ENCODE results near the gene FAM240B. TPM values are rescaled to one million over a fixed set of nuclear protein-coding genes. Genes with fewer than 3 reads are reported as not detected.

Gene FAM240B
- polyA plus RNA-seq, 12 donors: 0.18 to 0.28 TPM; not detected in 10

DNA sequence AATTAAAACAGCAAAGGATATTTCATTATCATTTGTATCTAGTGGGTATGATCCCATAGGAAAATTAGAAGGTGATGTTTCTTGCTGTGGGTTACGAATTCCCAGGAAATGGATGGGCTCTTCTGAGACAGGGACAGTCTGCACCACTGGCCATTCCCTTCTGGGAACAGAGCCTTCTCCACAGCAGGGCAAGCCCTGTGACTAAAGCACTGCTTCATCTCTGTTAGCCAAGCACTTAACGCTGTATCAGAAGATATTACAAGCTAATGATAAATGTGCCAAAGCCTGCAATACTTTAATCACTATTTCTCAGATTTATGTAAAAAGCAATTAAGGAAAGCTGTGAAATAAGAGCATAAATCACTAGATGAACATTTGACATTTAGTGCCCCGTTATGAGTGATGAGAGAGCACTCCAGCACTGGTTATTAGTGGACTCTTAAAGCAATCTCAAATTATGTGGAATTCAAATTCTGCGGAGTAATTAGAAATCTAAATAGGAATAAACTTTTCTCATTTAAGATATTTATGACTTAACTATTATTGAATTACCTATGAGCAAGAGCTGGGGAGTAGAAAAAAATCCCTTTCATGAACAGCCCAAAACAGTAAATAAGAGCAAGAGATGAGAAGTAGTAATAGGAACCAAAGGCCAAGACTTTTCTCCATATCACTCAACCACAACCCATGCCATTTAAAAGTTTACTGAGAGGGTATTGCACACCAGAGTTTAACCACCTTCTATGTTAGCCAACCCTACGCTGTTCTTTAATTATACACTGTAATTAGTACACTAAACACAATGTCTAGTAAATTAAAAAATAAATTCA, 49.2 kb downstream of the FAM240B start:
- no peak for DNase-seq

GRCh38 chr9:38668791-38669466, 51.0 kb downstream of the FAM240B start:
- no peak for DNase-seq

- DNase-seq: no peak
These were observed 57.0 kb downstream of the FAM240B start for GRCh38 chr9:38662763-38663593.

GRCh38 chr9:38659538-38659937, 60.4 kb downstream of the FAM240B start:
- DNase-seq: no peak

DNA sequence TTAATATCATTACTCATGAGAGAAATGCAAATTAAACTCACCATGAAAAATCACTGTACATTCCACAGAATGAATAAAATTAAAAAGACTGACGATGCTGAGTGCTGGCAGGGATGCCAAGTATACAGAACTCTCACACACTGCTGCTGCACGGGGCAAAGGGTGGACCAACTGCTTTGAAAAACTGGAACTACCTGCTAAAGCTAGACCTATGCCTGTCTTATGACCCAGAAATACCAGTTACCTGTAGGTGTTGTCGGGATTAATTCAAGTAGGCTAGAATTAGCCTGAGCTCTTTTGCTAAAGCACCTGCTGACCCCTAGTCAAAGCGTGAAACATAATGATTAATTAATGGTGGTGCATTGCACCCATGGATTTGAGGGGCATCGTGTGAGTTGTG, 63.0 kb downstream of the FAM240B start:
- no peak for DNase-seq

DNA sequence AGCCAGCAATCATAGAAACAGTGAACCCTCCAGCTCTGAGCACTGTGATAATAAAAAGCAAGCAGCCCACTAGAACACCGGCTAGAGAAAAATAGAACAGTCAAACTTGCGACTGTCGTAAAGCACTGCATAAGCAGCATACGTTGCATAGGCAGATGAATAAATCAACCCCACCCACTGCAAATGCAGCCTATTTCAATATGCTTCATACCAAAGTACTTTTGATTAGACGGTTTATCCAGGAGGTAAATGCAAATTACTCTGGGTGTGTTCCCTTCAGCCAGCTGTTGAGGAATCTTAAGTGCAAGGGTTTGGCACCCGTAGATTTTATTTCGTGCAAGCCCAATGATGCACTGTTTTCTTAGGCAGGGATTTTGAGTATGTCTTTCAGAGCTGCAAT, 67.4 kb downstream of the FAM240B start:
- DNase-seq: no peak

DNA sequence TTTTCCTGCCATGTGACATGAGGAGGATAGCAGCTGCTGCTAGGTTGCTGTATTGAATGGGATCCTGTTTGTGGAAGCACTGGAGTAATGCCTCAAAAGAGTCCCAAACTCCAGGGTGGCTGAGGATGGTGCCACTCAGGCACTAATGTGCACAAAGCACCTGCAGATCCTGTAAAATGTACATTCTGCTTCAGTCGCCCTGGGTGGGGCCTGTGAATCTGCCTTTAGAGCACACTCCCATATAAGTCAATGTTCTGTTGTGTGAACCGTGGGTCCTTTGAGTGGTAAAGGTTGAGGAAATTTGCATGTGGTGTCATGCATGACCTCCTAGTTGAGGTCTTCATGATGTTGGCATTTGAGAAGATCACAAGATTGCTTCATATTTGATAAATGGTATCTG, 67.9 kb downstream of the FAM240B start:
- no peak for DNase-seq

DNA sequence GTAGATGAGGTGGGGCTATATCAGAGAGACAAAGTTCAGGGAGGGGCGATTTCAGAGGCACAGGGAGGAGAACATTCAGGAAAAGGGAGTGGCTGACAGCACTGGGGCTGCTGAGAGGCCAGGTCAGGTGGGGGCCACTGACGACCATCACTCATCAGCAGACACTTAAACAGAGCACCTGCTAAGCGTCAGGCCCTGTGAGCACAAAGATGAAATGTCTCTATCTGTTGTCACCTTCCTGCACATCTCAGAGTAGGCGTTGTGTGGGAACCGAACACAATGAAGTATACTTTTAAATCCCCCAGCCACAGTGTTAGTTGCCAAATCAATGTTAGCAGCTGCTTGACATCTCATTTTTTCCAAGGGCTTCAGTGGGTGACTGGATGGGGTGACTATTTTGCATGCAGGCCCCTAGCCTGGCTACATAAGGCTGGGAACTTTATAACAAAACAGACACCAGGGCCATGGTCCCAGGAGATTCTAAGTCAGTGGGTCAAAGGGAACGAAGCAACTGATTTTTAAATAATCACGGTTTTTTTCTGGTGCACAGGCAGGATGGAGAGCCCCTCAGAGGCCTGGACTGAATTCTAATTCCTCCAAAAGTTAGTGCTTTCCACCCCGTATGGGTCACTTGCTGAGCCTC, 68.4 kb downstream of the FAM240B start:
- no peak for DNase-seq

- DNase-seq: no peak
These were observed 69.4 kb downstream of the FAM240B start for GRCh38 chr9:38650564-38650963.

DNA sequence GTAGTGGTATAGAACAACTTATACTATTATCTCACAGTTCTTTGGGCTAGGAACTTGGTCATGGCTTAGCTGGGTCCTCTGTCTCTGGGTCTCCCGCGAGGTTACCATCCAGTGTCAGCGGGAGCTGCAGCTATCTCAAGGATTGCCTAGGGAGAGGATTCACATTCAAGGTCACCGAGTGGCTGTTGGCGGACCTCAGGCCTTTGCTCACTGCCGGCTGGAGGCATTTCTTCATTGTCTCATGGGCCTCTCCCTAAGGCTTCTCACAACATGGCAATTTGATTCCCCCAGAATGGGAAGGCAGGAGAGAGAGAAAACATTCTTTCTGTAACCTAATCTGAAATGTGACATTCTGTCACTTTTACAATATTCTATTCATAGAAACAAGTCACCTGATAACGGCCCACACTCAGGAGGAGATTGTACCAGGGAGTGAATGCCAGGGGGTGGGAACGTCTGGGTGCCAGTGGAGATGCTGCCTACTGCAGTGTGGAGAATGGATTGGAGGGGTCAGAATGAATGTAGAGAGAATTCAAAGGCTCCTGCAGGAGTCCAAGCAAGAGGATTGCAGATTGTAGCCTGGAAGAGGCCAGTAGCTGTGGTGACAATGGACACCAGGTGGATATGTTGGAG, 70.1 kb downstream of the FAM240B start:
- DNase-seq: no peak

DNA sequence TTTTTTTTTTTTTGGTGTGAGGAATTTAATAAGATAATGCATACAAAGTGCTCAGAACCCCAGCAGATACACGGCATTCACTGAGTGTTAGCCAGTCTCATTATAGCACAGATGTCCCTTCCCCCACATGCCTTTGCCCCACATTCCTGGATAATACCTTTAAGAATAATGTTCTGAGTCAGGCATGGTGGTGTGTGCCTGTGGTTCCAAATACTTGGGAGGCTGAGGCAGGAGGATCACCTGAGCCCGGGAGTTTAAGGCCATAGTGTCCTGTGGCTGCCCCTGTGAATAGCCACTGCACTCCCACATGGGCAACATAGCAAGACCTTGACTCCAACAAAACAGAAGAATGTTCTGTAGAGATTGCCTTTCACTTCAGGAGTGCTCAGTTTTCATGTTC, 75.3 kb downstream of the FAM240B start:
- DNase-seq: no peak

Other genes starting within 250 kb of the FAM240B start
- gene ANKRD18A, start 99.5 kb downstream of the FAM240B start, polyA plus RNA-seq (ENCODE audit: insufficient read length in 12 of 12): 1 to 10 TPM in 1 of 12 donors, under 1 TPM in 4, not detected in 7; 0.07 to 1.2 (median 0.28) TPM

All from muscle of arm (tissue), 12 donors.